Measurements from ENCODE around the gene IWS1.

DNA sequence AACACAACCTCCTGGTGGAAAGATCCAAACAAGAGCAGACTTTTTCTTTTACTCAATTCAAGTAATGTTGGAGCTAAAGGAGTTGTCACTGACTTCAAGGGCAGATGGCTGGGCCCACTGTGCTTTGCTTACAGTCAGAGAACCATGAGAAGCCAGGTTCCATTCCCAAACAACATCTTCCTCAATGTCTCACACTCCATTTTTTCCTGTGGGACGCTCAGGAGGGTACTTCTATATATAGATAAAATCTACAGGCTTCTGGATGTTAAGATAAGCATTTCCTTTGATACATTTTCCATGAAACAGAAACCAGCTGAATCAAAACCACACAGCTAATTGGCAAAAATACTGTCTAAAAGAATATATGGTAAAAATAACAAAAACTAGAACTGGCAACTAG lies 14.4 kb downstream of the IWS1 start:
- TF ChIP-seq SIN3A (IDR thresholded peaks at IDR 0.05; ENCODE audit: low read depth, low read length) = no peak
- no peak for TF ChIP-seq POLR2A (IDR thresholded peaks at IDR 0.05; ENCODE audit: low read depth, low read length)
- TF ChIP-seq ZBED1 (IDR thresholded peaks at IDR 0.05; ENCODE audit: borderline replicate concordance) = no peak
- TF ChIP-seq CREB1 (IDR thresholded peaks at IDR 0.05; ENCODE audit: low read depth) = no peak

All from GM12878 (cell line).